Panc1 (cell line): ENCODE measurements around the gene KCNRG.

Experiments
- CTCF ChIP-seq: fragments of 450-650 bp; IDR thresholded peaks from 2 replicates; pipeline ENCODE4 v1.5.1; 2017; ENCODE audit warnings: mild to moderate bottlenecking
- REST ChIP-seq, 2 experiments: IDR thresholded peaks; 2 replicates each; pipeline ENCODE4 v1.6.1; 2011 to 2012; ENCODE audit warnings: low read depth in 2 of 2, control low read depth in 1 of 2, low read length in 1 of 2, mild to moderate bottlenecking in 1 of 2, moderate library complexity in 1 of 2; ENCODE audit not compliant: insufficient read depth in 1 of 2
- SIN3A ChIP-seq: IDR thresholded peaks from 2 replicates; pipeline ENCODE4 v1.6.1; 2012; ENCODE audit warnings: low read depth, mild to moderate bottlenecking, low read length, moderate library complexity, borderline replicate concordance; ENCODE audit not compliant: insufficient read depth

- TF ChIP-seq CTCF, result no peak
- TF ChIP-seq SIN3A, result no peak
- TF ChIP-seq REST (IDR thresholded peaks at IDR 0.05; ENCODE audit: insufficient read depth in 1 of 2, low read depth in 2 of 2, low read length in 1 of 2), result no peak
These were observed 39.4 kb upstream of the KCNRG start for GRCh38 chr13:49975826-49976225.
